ENCODE results near the gene PCOLCE2. TPM values are rescaled to one million over a fixed set of nuclear protein-coding genes. Genes with fewer than 3 reads are reported as not detected.

The PCOLCE2 gene
- total RNA-seq, 1 donor from 2014 or later = 52.7 TPM

DNA sequence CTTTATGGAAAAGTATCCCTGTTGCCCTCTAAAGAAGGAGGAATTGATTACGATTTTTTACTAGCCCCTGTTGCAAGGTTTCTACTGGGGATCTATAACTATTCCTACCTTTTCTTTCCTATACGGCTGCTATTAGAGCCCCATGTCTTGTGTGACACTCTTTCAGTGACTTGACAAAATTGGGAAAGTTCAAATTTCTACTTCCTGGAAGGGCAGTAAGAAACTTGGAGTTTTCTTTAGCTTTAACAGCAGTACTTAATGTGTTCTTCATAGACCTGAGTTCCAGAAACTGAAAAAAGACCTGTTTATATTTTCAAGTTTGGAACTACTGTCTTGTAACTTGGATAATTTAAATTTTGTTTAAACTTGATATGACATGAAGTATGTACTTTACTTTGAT is 110.3 kb downstream of the PCOLCE2 start:
- no peak for ATAC-seq (ENCODE audit: poor library complexity)
- DNase-seq = no peak
- intact Hi-C loops (cut with DNase I) = no loop called here

DNA sequence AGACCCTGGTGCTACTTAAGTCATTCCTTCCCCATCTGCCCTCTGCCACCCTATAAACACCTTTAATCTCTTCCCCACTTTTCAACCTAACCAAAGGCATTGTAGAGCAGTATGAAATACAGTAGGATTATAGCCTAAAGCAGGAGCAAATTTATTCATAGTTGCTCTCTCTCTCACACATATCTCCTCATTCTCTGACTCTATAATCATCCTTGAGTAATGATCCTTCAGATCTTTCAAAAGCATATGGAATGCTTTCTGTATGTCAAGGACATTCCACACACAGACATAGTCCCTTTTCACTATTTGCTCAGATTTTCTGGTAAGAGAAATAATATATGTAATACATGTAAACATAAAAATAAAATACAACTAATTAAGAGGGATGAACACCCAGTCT is 111.0 kb downstream of the PCOLCE2 start:
- ATAC-seq (ENCODE audit: poor library complexity) (no peak), DNase-seq (no peak)
- intact Hi-C loops (cut with DNase I) = no loop called here

GRCh38 chr3:142768338-142768737 is 120.5 kb downstream of the PCOLCE2 start:
- ATAC-seq (ENCODE audit: poor library complexity) (no peak), DNase-seq (no peak)
- intact Hi-C loops (cut with DNase I) = no loop called here

Other genes with a start within 250 kb of the PCOLCE2 start
- gene TRPC1, start 165.0 kb downstream of the PCOLCE2 start, total RNA-seq = 10.0 TPM
- 10.6 TPM for gene PAQR9, start 74.6 kb upstream of the PCOLCE2 start, total RNA-seq
- gene U2SURP, start 112.5 kb upstream of the PCOLCE2 start, total RNA-seq = 39.8 TPM
- 1.7 TPM for gene CHST2, start 230.7 kb upstream of the PCOLCE2 start, total RNA-seq

Data from Right ventricle myocardium superior (tissue), 1 donor.